Cardiac muscle cell (in vitro differentiated cells and primary cell): Measurements from ENCODE around the gene FAM168A. TPM values are rescaled to one million over a fixed set of nuclear protein-coding genes. Genes with fewer than 3 reads are reported as not detected.

Experiments
- DNase-seq, 2 donors: peaks; one replicate each; pipeline versions ENCODE4 v3.0.0 to v3.0.0-alpha.2; 2010 to 2017; ENCODE audit warnings: low read depth in 1 of 2, low spot score in 1 of 2
- H3K27ac ChIP-seq: fragments of 200-600 bp; sonication (generic); 2 replicates; pipeline ENCODE4 v1.5.1; 2016
- H3K27me3 ChIP-seq: fragments of 200-600 bp; sonication (generic); 2 replicates; pipeline ENCODE4 v1.6.0; 2016; ENCODE audit warnings: control low read depth
- H3K36me3 ChIP-seq: fragments of 200-600 bp; sonication (generic); 2 replicates; pipeline ENCODE4 v1.5.1; 2016; ENCODE audit warnings: control low read depth
- H3K4me1 ChIP-seq: fragments of 200-600 bp; sonication (generic); 2 replicates; pipeline ENCODE4 v1.8.1; 2017; ENCODE audit warnings: low read depth, mild to moderate bottlenecking, mixed run types
- H3K4me3 ChIP-seq: fragments of 200-600 bp; sonication (generic); 2 replicates; pipeline ENCODE4 v1.5.1; 2016; ENCODE audit warnings: mild to moderate bottlenecking
- H3K9me3 ChIP-seq: fragments of 200-600 bp; sonication (generic); 2 replicates; pipeline ENCODE4 v1.5.1; 2017; ENCODE audit warnings: low read depth, mild to moderate bottlenecking, control low read depth
- polyA plus RNA-seq: library from polyadenylated mRNA; unstranded; fragments of >200 nt; fragmentation: Nextera tagmentation; extraction: Ambion mirVana; gene quantifications from 2 replicates; pipeline ENCODE4 v1.2.1, GENCODE V29; 2016
- total RNA-seq: library from RNA; depleted of rRNA; stranded (reverse); fragments of >200 nt; gene quantifications from 2 replicates; pipeline ENCODE4 v1.2.3, GENCODE V29; 2016
- TF ChIP-seq, protein P1 (sequence below): IDR thresholded peaks from 2 replicates; pipeline ENCODE4 v1.5.1; 2012; ENCODE audit warnings: low read depth, mild to moderate bottlenecking, low read length

FAM168A gene
- total and polyA plus RNA-seq, 2 experiments from 2014 or later = 9.7 to 32.4 TPM

DNA sequence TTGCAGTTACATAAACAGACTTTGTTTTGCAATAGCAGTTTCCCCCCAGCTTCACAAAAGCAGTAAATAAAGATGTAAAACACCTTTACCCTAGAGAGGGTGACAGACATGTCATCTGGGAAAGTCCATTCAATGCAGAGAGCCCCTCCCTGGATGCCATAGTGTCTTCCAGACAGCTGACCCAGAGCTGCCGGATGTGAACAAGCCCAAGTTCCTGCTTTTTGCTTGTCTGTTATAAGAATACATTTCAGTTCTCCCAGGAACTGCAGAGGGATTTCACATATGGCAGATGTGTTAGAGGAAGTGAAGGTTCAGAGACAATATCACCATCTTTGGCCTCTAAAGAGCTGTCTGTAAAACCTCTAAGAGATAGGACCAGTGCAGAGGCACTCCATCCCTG, 172.8 kb downstream of the FAM168A start:
- H3K36me3 ChIP-seq = no peaks in the 10 kb centered on the region
- H3K4me1 ChIP-seq = peaks cover 37% of the 10 kb centered on the region
- H3K27ac ChIP-seq = peak overlapping the region; percentile 42
- TF ChIP-seq, protein P1, sequence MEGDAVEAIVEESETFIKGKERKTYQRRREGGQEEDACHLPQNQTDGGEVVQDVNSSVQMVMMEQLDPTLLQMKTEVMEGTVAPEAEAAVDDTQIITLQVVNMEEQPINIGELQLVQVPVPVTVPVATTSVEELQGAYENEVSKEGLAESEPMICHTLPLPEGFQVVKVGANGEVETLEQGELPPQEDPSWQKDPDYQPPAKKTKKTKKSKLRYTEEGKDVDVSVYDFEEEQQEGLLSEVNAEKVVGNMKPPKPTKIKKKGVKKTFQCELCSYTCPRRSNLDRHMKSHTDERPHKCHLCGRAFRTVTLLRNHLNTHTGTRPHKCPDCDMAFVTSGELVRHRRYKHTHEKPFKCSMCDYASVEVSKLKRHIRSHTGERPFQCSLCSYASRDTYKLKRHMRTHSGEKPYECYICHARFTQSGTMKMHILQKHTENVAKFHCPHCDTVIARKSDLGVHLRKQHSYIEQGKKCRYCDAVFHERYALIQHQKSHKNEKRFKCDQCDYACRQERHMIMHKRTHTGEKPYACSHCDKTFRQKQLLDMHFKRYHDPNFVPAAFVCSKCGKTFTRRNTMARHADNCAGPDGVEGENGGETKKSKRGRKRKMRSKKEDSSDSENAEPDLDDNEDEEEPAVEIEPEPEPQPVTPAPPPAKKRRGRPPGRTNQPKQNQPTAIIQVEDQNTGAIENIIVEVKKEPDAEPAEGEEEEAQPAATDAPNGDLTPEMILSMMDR = no peak
- no peak overlapping the region for H3K4me3 ChIP-seq
- no peaks in the 10 kb centered on the region for H3K27me3 ChIP-seq
- H3K9me3 ChIP-seq = no peaks in the 10 kb centered on the region
- DNase-seq = no peak

DNA sequence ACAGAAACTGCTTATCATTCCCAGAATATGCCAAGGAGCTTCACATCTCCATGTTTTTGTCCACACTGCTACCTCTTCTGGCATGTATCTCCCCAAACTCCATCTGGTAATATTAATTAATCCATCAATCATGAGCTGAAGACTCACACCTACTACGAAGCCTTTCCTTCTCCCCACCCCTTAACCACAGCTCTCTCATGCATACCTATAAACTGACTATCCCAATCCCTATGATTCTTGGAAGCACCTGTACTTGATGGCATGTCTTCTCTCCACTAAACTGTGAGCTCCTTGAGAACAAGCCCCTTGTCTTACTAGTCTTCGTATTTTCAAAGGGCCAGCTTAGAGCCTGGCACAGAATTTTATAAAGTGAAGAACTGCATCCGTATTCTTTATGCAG, 174.4 kb downstream of the FAM168A start:
- Histone ChIP-seq H3K4me1 (peaks cover 32% of the 10 kb centered on the region), H3K36me3 (no peaks in the 10 kb centered on the region), H3K27me3 (no peaks in the 10 kb centered on the region), H3K27ac (no peak overlapping the region), H3K9me3 (no peaks in the 10 kb centered on the region), H3K4me3 (no peak overlapping the region)
- TF ChIP-seq, protein P1 = no peak
- DNase-seq = no peak

DNA sequence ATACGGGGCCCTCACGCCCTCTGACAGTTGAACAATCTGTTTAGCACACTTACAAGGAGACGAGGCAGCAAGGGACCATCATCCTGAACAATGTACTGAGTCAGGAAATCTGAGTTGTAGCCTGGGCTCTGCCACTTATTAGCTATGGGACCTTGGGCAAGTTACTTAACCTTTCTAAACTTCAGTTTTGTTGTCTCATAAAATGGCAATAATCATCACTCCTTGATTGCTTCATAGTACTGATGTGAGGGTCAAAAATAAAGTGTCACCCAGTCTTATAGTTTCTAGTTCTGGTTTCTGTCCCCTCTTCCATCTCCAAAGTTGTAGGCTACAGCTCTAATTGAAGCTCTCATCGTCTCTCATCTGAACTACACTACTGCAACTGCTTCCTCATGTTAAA, 175.0 kb downstream of the FAM168A start:
- H3K36me3 ChIP-seq = peaks cover 4% of the 10 kb centered on the region
- H3K4me1 ChIP-seq = peaks cover 31% of the 10 kb centered on the region
- TF ChIP-seq, protein P1 = no peak
- H3K9me3 ChIP-seq = no peaks in the 10 kb centered on the region
- no peak for DNase-seq
- no peaks in the 10 kb centered on the region for H3K27me3 ChIP-seq
- no peak overlapping the region for H3K27ac ChIP-seq
- H3K4me3 ChIP-seq = no peak overlapping the region

DNA sequence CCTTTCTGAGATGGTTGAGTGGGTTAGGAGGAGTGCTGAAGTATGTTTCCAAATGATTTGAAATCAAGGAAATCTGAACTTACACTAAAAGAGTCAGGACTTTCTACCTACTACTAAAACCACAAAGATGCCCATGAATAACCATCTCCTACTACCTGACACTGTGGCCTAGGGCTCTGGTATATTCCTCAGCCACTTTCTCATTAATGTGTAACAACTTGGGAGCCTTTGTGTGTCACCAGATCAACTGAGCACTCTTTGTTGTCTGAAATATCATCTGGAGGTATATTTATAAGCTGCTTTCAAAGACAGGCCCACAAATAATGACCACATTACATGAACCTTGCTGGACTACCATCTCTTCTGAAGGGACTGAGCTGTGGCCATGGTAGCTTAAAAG, 177.8 kb downstream of the FAM168A start:
- Histone ChIP-seq H3K27ac (no peak overlapping the region), H3K9me3 (no peaks in the 10 kb centered on the region)
- TF ChIP-seq, protein P1 = no peak

DNA sequence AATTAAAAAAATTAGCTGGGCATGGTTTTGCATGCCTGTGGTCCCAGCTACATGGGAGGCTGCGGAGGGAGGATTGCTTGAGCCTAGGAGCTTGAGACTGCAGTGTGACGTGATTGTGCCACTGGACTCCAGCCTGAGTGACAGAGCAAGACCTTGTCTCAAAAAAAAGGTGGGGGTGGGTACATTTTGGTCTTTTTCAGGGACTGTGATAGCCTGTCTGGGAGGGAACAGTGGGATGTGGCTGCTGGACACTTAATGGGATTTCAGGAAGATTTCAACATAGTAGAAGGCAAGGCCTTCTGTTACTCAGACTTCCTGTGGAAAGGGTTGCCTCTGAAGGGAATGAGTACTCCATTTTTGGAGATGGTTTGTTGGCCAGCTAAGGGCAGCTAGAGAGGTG, 181.1 kb downstream of the FAM168A start:
- no peak overlapping the region for H3K27ac ChIP-seq
- TF ChIP-seq, protein P1 = no peak

More for the DNA sequence above, 177.8 kb downstream of the FAM168A start:
- H3K4me3 ChIP-seq = no peak overlapping the region
- no peaks in the 10 kb centered on the region for H3K27me3 ChIP-seq
- H3K4me1 ChIP-seq = peaks cover 10% of the 10 kb centered on the region
- peaks cover 6% of the 10 kb centered on the region for H3K36me3 ChIP-seq
- no peak for DNase-seq

More for the DNA sequence above, 181.1 kb downstream of the FAM168A start:
- Histone ChIP-seq H3K4me3 (no peak overlapping the region), H3K4me1 (peaks cover 12% of the 10 kb centered on the region), H3K27me3 (no peaks in the 10 kb centered on the region), H3K9me3 (no peaks in the 10 kb centered on the region), H3K36me3 (peaks cover 6% of the 10 kb centered on the region)
- DNase-seq = peak in 1 of 2 donors; percentile 60
